Tibial nerve (tissue), 4 donors: Measurements from ENCODE around the gene DMD. TPM values are rescaled to one million over a fixed set of nuclear protein-coding genes. Genes with fewer than 3 reads are reported as not detected.

Experiments used
- DNase-seq, 2 donors: peaks; one replicate each; pipeline ENCODE4 v3.0.0-alpha.2; 2019; ENCODE audit warnings: low spot score in 2 of 2
- H3K27ac ChIP-seq, 4 donors: fragments of 200-600 bp; sonication (generic) in 3 of 4; one replicate each; pipeline ENCODE4 v1.5.1; 2017 to 2019; ENCODE audit warnings: mild to moderate bottlenecking in 1 of 4
- H3K27me3 ChIP-seq, 2 donors: fragments of 200-600 bp; sonication (generic) in 1 of 2; one replicate each; pipeline versions ENCODE4 v1.5.1 to v1.6.0; 2017 to 2019
- H3K36me3 ChIP-seq, 3 donors: fragments of 200-600 bp; sonication (generic); one replicate each; pipeline ENCODE4 v1.5.1; 2018 to 2019
- H3K4me1 ChIP-seq, 4 donors: fragments of 200-600 bp; sonication (generic) in 3 of 4; one replicate each; pipeline ENCODE4 v1.5.1; 2017 to 2019
- H3K4me3 ChIP-seq, 4 donors: fragments of 200-600 bp; sonication (generic) in 3 of 4; one replicate each; pipeline ENCODE4 v1.5.1; 2017 to 2019; ENCODE audit warnings: mild to moderate bottlenecking in 1 of 4, moderate library complexity in 1 of 4
- H3K9me3 ChIP-seq, 4 donors: fragments of 200-600 bp; sonication (generic) in 3 of 4; one replicate each; pipeline ENCODE4 v1.5.1; 2017 to 2019
- EP300 ChIP-seq, 2 donors: sonication (generic); formaldehyde crosslinking; IDR thresholded peaks; one replicate each; pipeline ENCODE4 v1.6.1; 2017; ENCODE audit warnings: antibody characterized with exemption in 2 of 2, mild to moderate bottlenecking in 1 of 2
- POLR2A ChIP-seq, 2 donors: fragments of 450-650 bp; IDR thresholded peaks; one replicate each; pipeline ENCODE4 v1.6.1; 2017; ENCODE audit warnings: antibody characterized with exemption in 2 of 2, mild to moderate bottlenecking in 2 of 2, moderate library complexity in 2 of 2
- WGBS, 2 donors: methylation state at CpG; one replicate each; pipeline ENCODE4 v1.1.5; 2018; 5-methylcytosine and 5-hydroxymethylcytosine counted together
- total RNA-seq, 4 donors: library from RNA; depleted of rRNA; stranded (reverse); fragments of >200 nt; gene quantifications; one replicate each; pipeline ENCODE4 v1.1.0, GENCODE V29; 2016
- TF ChIP-seq, protein P1 (sequence below), 5 experiments: fragments of 200-600 bp in 3 of 5; fragments of 450-650 bp in 2 of 5; sonication (generic) in 3 of 5; IDR thresholded peaks; one replicate each; pipeline ENCODE4 v1.5.1; 2016 to 2019; ENCODE audit warnings: antibody characterized with exemption in 5 of 5, mild to moderate bottlenecking in 3 of 5, moderate library complexity in 2 of 5

Gene DMD
- total RNA-seq, 4 donors from 2014 or later: 156 to 345 (median 245) TPM

DNA sequence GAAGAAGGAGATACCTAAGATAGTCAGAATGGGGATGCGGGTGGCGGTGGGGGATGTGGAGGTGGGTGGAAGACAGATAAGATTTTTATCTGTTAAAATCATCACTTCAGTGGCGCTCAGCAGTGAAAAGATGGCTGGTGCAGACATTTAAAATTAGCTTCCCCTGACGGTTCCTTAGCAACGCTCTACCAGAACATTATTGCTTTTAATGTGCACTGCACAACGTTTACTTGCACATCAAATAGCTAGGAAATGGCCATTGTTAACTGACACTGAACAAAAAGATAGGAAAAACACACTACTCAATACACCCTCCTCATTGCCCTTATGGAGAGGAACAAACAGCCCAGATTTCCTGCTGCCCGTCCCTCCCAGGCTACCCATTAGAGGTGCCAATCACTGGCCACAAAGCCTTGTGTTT is 2078.5 kb downstream of the DMD start:
- Histone ChIP-seq H3K4me3 (no peak overlapping the region), H3K4me1 (no peaks in the 10 kb centered on the region), H3K36me3 (peaks cover 0 to 27% (median 0%) of the 10 kb centered on the region in 3 donors), H3K27ac (no peak overlapping the region), H3K9me3 (no peaks in the 10 kb centered on the region), H3K27me3 (peaks cover 0 to 2% of the 10 kb centered on the region in 2 donors)
- WGBS, 2 donors: 80 to 86% methylated on average over 7 of the region's 7 CpGs
- TF ChIP-seq, protein P1, sequence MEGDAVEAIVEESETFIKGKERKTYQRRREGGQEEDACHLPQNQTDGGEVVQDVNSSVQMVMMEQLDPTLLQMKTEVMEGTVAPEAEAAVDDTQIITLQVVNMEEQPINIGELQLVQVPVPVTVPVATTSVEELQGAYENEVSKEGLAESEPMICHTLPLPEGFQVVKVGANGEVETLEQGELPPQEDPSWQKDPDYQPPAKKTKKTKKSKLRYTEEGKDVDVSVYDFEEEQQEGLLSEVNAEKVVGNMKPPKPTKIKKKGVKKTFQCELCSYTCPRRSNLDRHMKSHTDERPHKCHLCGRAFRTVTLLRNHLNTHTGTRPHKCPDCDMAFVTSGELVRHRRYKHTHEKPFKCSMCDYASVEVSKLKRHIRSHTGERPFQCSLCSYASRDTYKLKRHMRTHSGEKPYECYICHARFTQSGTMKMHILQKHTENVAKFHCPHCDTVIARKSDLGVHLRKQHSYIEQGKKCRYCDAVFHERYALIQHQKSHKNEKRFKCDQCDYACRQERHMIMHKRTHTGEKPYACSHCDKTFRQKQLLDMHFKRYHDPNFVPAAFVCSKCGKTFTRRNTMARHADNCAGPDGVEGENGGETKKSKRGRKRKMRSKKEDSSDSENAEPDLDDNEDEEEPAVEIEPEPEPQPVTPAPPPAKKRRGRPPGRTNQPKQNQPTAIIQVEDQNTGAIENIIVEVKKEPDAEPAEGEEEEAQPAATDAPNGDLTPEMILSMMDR (IDR thresholded peaks at IDR 0.05): no peak
- DNase-seq: no peak

DNA sequence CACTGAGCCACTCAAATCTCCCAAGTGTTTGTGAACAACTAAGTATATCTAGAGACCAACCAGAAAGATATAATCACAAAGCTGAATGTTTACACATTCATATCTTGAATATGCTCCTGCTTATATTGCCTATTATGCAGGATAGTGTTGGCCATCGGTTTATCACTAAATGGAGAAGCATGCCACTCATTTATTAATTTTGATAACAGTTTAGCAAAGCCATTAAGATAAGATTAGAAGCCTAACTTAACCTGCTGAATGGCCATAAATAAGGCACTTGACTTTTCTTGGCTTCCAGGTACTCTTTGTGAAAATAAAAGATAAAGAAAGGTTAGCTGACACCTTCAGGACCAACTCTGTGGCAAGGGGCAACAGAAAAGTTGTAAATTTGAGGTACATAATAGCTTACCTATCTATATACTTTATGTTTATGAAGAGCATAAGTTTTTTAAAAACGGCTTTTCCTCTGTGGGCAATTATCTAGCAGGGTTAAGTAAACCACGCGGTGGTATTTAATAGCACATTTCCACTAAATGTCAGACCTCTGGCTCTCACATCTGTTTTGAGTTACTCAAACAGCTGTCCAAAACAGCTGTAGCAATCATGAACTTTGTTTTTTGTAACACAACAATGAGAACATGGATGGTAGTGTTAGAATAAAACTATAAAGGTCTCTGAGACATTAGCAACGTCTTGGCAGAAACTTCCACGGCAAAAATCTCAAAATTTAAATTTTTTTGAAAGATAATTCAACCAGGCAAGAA is 2080.7 kb downstream of the DMD start:
- no peak overlapping the region for H3K27ac ChIP-seq
- H3K27me3 ChIP-seq: peaks cover 0 to 2% of the 10 kb centered on the region in 2 donors
- no peak for DNase-seq
- H3K4me1 ChIP-seq: no peaks in the 10 kb centered on the region
- TF ChIP-seq, protein P1 (IDR thresholded peaks at IDR 0.05): no peak
- TF ChIP-seq EP300 (IDR thresholded peaks at IDR 0.05) (no peak), POLR2A (IDR thresholded peaks at IDR 0.05) (no peak)
- no peaks in the 10 kb centered on the region for H3K9me3 ChIP-seq
- H3K36me3 ChIP-seq: peaks cover 0 to 30% (median 0%) of the 10 kb centered on the region in 3 donors
- WGBS, 2 donors: 48 to 60% methylated on average over 6 of the region's 6 CpGs
- no peak overlapping the region for H3K4me3 ChIP-seq

DNA sequence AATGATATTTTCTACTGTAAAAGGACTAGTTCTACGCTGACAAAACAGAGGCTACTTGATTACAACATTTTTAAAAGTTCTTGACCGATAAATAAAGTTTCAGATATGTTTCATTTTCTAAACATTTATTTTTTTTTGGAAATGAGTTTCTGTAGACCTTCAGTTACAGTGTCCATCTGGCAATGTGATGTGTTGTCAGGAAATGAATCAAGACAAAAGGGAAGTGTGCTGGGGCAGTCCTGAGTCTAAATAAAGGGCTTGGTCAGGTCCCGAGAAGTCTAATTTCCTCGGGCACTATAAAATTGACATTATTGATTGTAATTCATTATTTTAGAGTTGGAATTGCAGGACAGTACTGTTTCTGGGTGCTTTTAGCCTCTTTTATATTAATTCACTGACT is 2082.5 kb downstream of the DMD start:
- no peak for DNase-seq
- H3K36me3 ChIP-seq: peaks cover 0 to 30% (median 0%) of the 10 kb centered on the region in 3 donors
- TF ChIP-seq, protein P1 (IDR thresholded peaks at IDR 0.05): no peak
- TF ChIP-seq EP300 (IDR thresholded peaks at IDR 0.05) (no peak), POLR2A (IDR thresholded peaks at IDR 0.05) (no peak)
- H3K9me3 ChIP-seq: no peaks in the 10 kb centered on the region
- H3K4me3 ChIP-seq: no peak overlapping the region
- H3K4me1 ChIP-seq: no peaks in the 10 kb centered on the region
- 70 to 74% methylated on average over 4 of the region's 4 CpGs for WGBS, 2 donors
- H3K27ac ChIP-seq: no peak overlapping the region
- H3K27me3 ChIP-seq: peaks cover 0 to 2% of the 10 kb centered on the region in 2 donors

DNA sequence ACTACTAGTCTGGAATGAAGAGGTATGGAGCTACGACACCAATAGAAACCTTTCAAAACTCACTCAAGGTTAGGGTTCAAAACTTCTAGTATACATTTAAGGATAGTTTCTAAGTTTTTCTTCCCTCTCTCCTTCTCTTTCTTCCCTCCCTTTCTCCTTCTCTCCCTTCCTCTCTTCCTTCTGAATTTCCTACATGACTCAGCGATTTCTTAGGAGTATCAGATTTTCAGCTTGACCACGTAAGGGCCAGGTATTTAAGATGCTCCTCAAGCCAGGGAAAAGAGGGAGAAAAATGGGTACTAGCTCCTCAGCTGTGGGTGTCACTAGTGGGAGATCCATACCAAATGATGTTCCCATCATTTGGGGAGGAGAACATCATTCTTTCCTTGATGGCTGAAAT is 2083.6 kb downstream of the DMD start:
- H3K4me3 ChIP-seq: no peak overlapping the region
- H3K36me3 ChIP-seq: peaks cover 0 to 21% (median 0%) of the 10 kb centered on the region in 3 donors
- DNase-seq: no peak
- WGBS, 2 donors: 92 to 96% methylated on average over 3 of the region's 3 CpGs
- no peaks in the 10 kb centered on the region for H3K9me3 ChIP-seq
- TF ChIP-seq EP300 (IDR thresholded peaks at IDR 0.05): no peak
- no peak for TF ChIP-seq POLR2A (IDR thresholded peaks at IDR 0.05)
- TF ChIP-seq, protein P1 (IDR thresholded peaks at IDR 0.05): no peak
- H3K27ac ChIP-seq: no peak overlapping the region
- peaks cover 0 to 2% of the 10 kb centered on the region in 2 donors for H3K27me3 ChIP-seq
- H3K4me1 ChIP-seq: no peaks in the 10 kb centered on the region

DNA sequence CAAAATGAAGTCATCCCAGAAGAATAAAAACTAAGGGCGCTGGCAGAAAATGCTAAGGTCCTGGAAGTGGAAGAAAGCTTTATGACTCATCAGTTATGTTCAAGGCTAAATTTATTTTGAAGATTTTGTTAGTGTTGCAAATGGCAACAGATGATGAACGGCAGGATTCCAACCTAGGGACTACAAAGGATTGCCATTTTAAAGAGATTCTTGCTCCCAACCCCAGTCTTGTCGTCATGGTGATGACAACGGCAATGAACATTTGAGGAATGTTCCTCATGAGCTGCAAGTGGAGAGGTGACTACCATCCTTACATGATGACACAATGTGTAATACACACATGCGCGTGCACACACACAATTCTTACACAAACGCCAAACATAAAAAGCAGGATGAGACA is 2085.1 kb downstream of the DMD start:
- TF ChIP-seq POLR2A (IDR thresholded peaks at IDR 0.05): no peak
- TF ChIP-seq, protein P1 (IDR thresholded peaks at IDR 0.05): no peak
- no peak for TF ChIP-seq EP300 (IDR thresholded peaks at IDR 0.05)
- 62 to 79% methylated on average over 7 of the region's 7 CpGs for WGBS, 2 donors
- no peak for DNase-seq
- Histone ChIP-seq H3K36me3 (peaks cover 0 to 12% (median 0%) of the 10 kb centered on the region in 3 donors), H3K4me3 (no peak overlapping the region), H3K4me1 (no peaks in the 10 kb centered on the region), H3K9me3 (no peaks in the 10 kb centered on the region), H3K27me3 (peaks cover 0 to 2% of the 10 kb centered on the region in 2 donors), H3K27ac (no peak overlapping the region)
